WTC11 (cell line): ENCODE results near the gene IL16. TPM values are rescaled to one million over a fixed set of nuclear protein-coding genes. Genes with fewer than 3 reads are reported as not detected.

Experiments used
- ATAC-seq: fragments of 200-7000 bp; cut with Tn5 transposase; 2 replicates; pipeline ENCODE4 v1.10.0; 2021; ENCODE audit warnings: mild to moderate bottlenecking, moderate library complexity
- CTCF ChIA-PET: fragments of 300-600 bp; sonication (Branson Sonifier 250); formaldehyde crosslinking; loops from one replicate; lab custom pipeline; 2021; ENCODE audit warnings: antibody characterized with exemption; lab: Charles Lee
- POLR2A ChIA-PET: fragments of 350-600 bp; sonication (Branson Sonifier 250); formaldehyde crosslinking; loops from one replicate; lab custom pipeline; 2021; ENCODE audit warnings: antibody characterized with exemption; lab: Charles Lee
- DNase-seq: peaks from one replicate; pipeline ENCODE4 v3.0.0; 2021; ENCODE audit warnings: low spot score
- H3K27ac Mint-ChIP-seq: 2 replicates; pipeline ENCODE4 v1.8.0; 2021; ENCODE audit warnings: mixed read lengths
- H3K27me3 Mint-ChIP-seq: 2 replicates; pipeline ENCODE4 v1.8.0; 2021; ENCODE audit warnings: low read depth, mild to moderate bottlenecking, moderate library complexity, mixed read lengths
- H3K36me3 Mint-ChIP-seq: 2 replicates; pipeline ENCODE4 v1.8.0; 2021; ENCODE audit warnings: mixed read lengths
- H3K4me1 Mint-ChIP-seq: 2 replicates; pipeline ENCODE4 v1.8.0; 2022; ENCODE audit warnings: mixed read lengths
- H3K4me3 Mint-ChIP-seq: 2 replicates; pipeline ENCODE4 v1.8.0; 2021; ENCODE audit warnings: mild to moderate bottlenecking, moderate library complexity, mixed read lengths
- H3K9me3 Mint-ChIP-seq: 2 replicates; pipeline ENCODE4 v1.8.0; 2021; ENCODE audit warnings: mixed read lengths
- CDX4 ChIP-seq: fragments of 250-450 bp; sonication (Bioruptor Pico); IDR thresholded peaks from 2 replicates; pipeline ENCODE4 v1.9.0; 2021; ENCODE audit warnings: moderate library complexity, mild to moderate bottlenecking, inconsistent platforms, borderline replicate concordance
- E2F4 ChIP-seq: sonication (generic); formaldehyde crosslinking; IDR thresholded peaks from 2 replicates; pipeline ENCODE4 v1.8.1; 2022; ENCODE audit warnings: low read depth, mild to moderate bottlenecking, moderate library complexity, missing genetic modification reagents, borderline replicate concordance
- HMGXB4 ChIP-seq: sonication (generic); formaldehyde crosslinking; IDR thresholded peaks from 2 replicates; pipeline ENCODE4 v1.8.1; 2023; ENCODE audit warnings: mild to moderate bottlenecking, moderate library complexity, missing genetic modification reagents
- IRF1 ChIP-seq: sonication (generic); formaldehyde crosslinking; IDR thresholded peaks from 2 replicates; pipeline ENCODE4 v1.8.0; 2023; ENCODE audit warnings: missing genetic modification reagents
- MXD4 ChIP-seq: fragments of 250-450 bp; sonication (Bioruptor Pico); IDR thresholded peaks from 2 replicates; pipeline ENCODE4 v1.8.0; 2021; ENCODE audit warnings: mild to moderate bottlenecking, moderate library complexity, borderline replicate concordance
- OVOL2 ChIP-seq: fragments of 250-450 bp; sonication (Bioruptor Pico); IDR thresholded peaks from 2 replicates; pipeline ENCODE4 v1.9.0; 2021; ENCODE audit warnings: mild to moderate bottlenecking, borderline replicate concordance
- PRDM15 ChIP-seq: sonication (generic); formaldehyde crosslinking; IDR thresholded peaks from 2 replicates; pipeline ENCODE4 v1.8.0; 2022; ENCODE audit warnings: missing genetic modification reagents
- SMAD4 ChIP-seq: sonication (generic); formaldehyde crosslinking; IDR thresholded peaks from 2 replicates; pipeline ENCODE4 v1.8.0; 2022; ENCODE audit warnings: mild to moderate bottlenecking, missing genetic modification reagents
- ZNF138 ChIP-seq: sonication (generic); formaldehyde crosslinking; conservative IDR thresholded peaks from 2 replicates; pipeline ENCODE4 v1.8.1; 2022; ENCODE audit warnings: mild to moderate bottlenecking, moderate library complexity, missing genetic modification reagents
- ZNF281 ChIP-seq: sonication (generic); formaldehyde crosslinking; IDR thresholded peaks from 2 replicates; pipeline ENCODE4 v1.8.0; 2023; ENCODE audit warnings: mild to moderate bottlenecking, missing genetic modification reagents
- ZNF532 ChIP-seq: fragments of 250-450 bp; sonication (Bioruptor Pico); IDR thresholded peaks from 2 replicates; pipeline ENCODE4 v1.9.0; 2021; ENCODE audit warnings: mild to moderate bottlenecking, borderline replicate concordance
- total RNA-seq: library from RNA; stranded (reverse); gene quantifications from 3 replicates; pipeline ENCODE4 v1.2.3, GENCODE V29; 2021

IL16 gene
- total RNA-seq, 1 experiment from 2014 or later, result 0.61 TPM

- DNase-seq (no peak), ATAC-seq (no peak)
- ChIA-PET POLR2A (no interaction called here), CTCF (interaction anchor here (1.1 to 1.7 kb wide), 3 partner anchors 22 to 31 kb away, joined by 3 to 7 read pairs (median 5); partner anchors contain the start of gene STARD5)
- Mint-ChIP-seq H3K4me3 (no peak overlapping the region), H3K27ac (no peak overlapping the region), H3K4me1 (peaks cover 30% of the 10 kb centered on the region), H3K27me3 (peaks cover 8% of the 10 kb centered on the region), H3K36me3 (no peaks in the 10 kb centered on the region), H3K9me3 (no peaks in the 10 kb centered on the region)
- TF ChIP-seq PRDM15 (CRISPR knock-in tag), result no peak
- TF ChIP-seq OVOL2 (CRISPR knock-in tag), result no peak
- no peak for TF ChIP-seq ZNF138
- TF ChIP-seq ZNF532 (CRISPR knock-in tag), result no peak
- TF ChIP-seq MXD4 (CRISPR knock-in tag), result no peak
- TF ChIP-seq E2F4 (CRISPR knock-in tag), result no peak
- no peak for TF ChIP-seq IRF1
Observed at GRCh38 chr15:81297147-81297572, 100.5 kb downstream of the IL16 start.

GRCh38 chr15:81297603-81298575 is 101.2 kb downstream of the IL16 start:
- ChIA-PET POLR2A (no interaction called here), CTCF (interaction anchor here (1.1 to 1.7 kb wide), 3 partner anchors 26 to 32 kb away, joined by 3 to 7 read pairs (median 7); partner anchors contain the start of gene STARD5)
- no peaks in the 10 kb centered on the region for H3K9me3 Mint-ChIP-seq
- H3K27ac Mint-ChIP-seq, result no peak overlapping the region
- H3K4me3 Mint-ChIP-seq, result no peak overlapping the region
- no peaks in the 10 kb centered on the region for H3K36me3 Mint-ChIP-seq
- DNase-seq (no peak), ATAC-seq (no peak)
- TF ChIP-seq HMGXB4 (CRISPR knock-in tag) (no peak), ZNF281 (CRISPR knock-in tag) (no peak), CDX4 (CRISPR knock-in tag) (no peak), SMAD4 (CRISPR knock-in tag) (no peak)
- TF ChIP-seq, all 79 proteins: peak for 0
- Mint-ChIP-seq H3K4me1 (peaks cover 37% of the 10 kb centered on the region), H3K27me3 (peaks cover 8% of the 10 kb centered on the region)
